ENCODE measurements around the gene CDH15.
A peak's percentile ranks its signal among the peaks of the same experiment; 100 is the strongest.
"Not testable (repeated sequence)": the region's sequence is repeated elsewhere in the genome, so short reads cannot be mapped to it uniquely, and the experiment has no call there.

The CDH15 gene

DNA sequence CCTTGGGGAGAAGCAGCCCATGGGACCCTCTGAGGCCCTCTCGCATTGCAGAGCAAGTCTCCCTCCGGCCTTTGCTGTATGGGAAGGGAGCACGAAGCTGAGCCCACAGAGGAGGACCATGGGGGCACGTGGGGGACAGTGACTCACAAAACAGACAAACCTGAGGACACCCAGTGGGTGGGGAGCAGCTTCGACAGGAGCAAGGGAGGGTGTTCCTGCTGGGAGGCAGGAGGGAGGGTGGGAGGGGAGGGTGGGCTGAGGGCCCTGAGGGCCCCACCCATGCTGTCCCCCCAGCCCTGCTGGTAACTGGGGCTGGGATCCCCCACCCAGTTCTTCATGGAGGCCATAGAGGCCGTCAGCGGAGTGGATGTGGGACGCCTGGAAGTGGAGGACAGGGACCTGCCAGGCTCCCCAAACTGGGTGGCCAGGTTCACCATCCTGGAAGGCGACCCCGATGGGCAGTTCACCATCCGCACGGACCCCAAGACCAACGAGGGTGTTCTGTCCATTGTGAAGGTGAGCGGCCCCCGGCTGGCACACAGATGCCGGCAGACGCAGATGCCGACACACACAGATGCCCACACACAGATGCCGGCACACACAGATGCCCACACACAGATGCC lies 16.3 kb downstream of the CDH15 start:
- no peaks in the 10 kb centered on the region for H3K4me1 ChIP-seq (ENCODE audit: insufficient read depth, low read length)
- peaks cover 23% of the 10 kb centered on the region for H3K27me3 ChIP-seq (ENCODE audit: insufficient read depth, low read length)
- H3K27ac ChIP-seq (ENCODE audit: low read length): no peak overlapping the region
- no peaks in the 10 kb centered on the region for H3K9me3 ChIP-seq (ENCODE audit: insufficient read depth, low read depth, low read length)
- no peak overlapping the region for H3K4me3 ChIP-seq (ENCODE audit: low read length)
- no peak overlapping the region for H3K9ac ChIP-seq (ENCODE audit: low read depth, low read length)
- no peaks in the 10 kb centered on the region for H3K36me3 ChIP-seq (ENCODE audit: insufficient read depth, low read depth, low read length)

DNA sequence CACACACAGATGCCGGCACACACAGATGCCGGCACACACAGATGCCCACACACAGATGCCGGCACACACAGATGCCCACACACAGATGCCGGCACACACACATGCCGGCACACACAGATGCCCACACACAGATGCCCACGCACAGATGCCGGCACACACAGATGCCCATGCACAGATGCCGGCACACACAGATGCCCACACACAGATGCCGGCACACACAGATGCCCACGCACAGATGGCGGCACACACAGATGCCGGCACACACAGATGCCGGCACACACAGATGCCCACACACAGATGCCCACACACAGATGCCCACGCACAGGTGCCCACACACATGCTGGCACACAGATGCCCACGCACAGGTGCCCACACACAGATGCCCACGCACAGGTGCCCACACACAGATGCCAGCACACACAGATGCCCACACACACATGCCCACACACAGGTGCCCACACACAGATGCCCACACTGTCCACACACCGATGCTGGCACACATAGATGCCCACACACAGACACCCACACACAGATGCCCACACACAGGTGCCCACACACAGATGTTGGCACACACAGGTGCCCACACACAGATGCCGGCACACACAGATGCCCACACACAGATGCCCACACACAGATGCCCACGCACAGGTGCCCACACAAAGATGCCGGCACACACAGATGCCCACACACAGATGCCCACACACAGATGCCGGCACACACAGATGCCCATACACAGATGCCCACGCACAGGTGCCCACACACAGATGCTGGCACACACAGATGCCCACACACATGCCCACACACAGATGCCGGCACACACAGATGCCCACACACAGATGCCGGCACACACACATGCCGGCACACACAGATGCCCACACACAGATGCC lies 17.2 kb downstream of the CDH15 start:
- not testable (repeated sequence) for H3K4me1 ChIP-seq (ENCODE audit: insufficient read depth, low read length); H3K9ac ChIP-seq (ENCODE audit: low read depth, low read length); H3K9me3 ChIP-seq (ENCODE audit: insufficient read depth, low read depth, low read length); H3K4me3 ChIP-seq (ENCODE audit: low read length); H3K36me3 ChIP-seq (ENCODE audit: insufficient read depth, low read depth, low read length); H3K27ac ChIP-seq (ENCODE audit: low read length)
- peaks cover 25% of the 10 kb centered on the region for H3K27me3 ChIP-seq (ENCODE audit: insufficient read depth, low read length)

DNA sequence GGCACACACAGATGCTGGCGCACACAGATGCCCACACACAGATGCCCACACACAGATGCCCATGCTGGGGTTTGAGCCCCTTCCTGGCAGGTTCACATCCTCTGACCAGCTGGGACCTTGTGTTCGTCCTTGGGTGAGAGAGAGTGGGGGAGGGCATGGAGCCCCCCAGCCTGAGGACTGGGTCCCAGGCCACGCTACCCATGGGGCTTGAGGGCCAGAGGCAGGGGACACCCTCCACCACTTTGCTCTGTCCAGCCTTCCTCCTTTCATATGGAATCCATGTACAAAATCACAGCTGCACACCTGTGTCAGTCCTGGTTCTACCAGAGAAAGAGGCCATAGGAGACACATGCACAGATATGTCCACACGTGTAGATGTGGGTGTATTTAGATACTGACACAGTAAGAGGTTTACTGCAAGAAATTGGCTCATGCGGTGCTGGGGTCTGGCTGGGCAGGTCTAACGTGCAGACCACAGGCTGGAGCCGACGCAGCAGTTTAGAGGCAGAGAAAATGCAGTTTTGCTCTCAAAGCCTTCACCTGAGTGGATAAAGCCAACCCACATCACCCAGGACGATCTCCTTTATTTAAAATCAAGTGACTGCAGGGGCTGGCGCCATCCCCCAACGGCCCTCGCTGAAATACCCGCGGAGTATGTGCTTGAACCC lies 17.9 kb downstream of the CDH15 start:
- Histone ChIP-seq H3K9ac (ENCODE audit: low read depth, low read length) (no peak overlapping the region), H3K27ac (ENCODE audit: low read length) (no peak overlapping the region), H3K4me1 (ENCODE audit: insufficient read depth, low read length) (no peaks in the 10 kb centered on the region), H3K4me3 (ENCODE audit: low read length) (no peak overlapping the region), H3K36me3 (ENCODE audit: insufficient read depth, low read depth, low read length) (no peaks in the 10 kb centered on the region), H3K27me3 (ENCODE audit: insufficient read depth, low read length) (peaks cover 33% of the 10 kb centered on the region), H3K9me3 (ENCODE audit: insufficient read depth, low read depth, low read length) (no peaks in the 10 kb centered on the region)

DNA sequence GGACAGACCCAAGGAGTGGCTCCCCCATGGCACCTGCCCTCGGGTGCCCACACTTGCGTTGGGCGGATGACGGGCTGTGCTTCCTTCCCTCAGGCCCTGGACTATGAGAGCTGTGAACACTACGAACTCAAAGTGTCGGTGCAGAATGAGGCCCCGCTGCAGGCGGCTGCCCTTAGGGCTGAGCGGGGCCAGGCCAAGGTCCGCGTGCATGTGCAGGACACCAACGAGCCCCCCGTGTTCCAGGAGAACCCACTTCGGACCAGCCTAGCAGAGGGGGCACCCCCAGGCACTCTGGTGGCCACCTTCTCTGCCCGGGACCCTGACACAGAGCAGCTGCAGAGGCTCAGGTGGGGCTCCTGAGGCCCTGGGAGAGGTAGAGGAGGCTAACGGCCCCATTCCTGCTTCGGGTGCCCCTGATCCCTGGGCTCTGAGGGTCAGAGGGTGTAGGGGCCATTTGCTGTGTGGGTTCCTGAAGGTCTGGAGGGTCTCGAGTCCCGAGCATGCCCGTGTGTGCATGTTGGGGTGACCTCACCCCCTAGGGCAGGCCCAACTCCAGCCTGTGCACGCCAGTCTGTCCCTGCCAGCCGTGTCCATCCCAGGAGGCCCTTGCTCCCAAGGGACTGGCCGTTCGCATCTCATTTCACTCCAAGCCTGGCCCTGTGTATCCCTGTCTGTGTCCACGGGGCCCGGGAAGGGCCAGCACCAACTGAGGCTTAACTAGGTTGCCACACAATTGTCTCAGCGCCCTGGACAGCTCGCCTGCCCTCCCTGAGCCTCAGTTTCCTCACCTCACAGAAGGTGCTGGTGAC lies 18.8 kb downstream of the CDH15 start:
- no peaks in the 10 kb centered on the region for H3K9me3 ChIP-seq (ENCODE audit: insufficient read depth, low read depth, low read length)
- H3K36me3 ChIP-seq (ENCODE audit: insufficient read depth, low read depth, low read length): no peaks in the 10 kb centered on the region
- H3K27ac ChIP-seq (ENCODE audit: low read length): no peak overlapping the region
- peaks cover 34% of the 10 kb centered on the region for H3K27me3 ChIP-seq (ENCODE audit: insufficient read depth, low read length)
- H3K4me1 ChIP-seq (ENCODE audit: insufficient read depth, low read length): no peaks in the 10 kb centered on the region
- no peak overlapping the region for H3K9ac ChIP-seq (ENCODE audit: low read depth, low read length)
- H3K4me3 ChIP-seq (ENCODE audit: low read length): no peak overlapping the region

DNA sequence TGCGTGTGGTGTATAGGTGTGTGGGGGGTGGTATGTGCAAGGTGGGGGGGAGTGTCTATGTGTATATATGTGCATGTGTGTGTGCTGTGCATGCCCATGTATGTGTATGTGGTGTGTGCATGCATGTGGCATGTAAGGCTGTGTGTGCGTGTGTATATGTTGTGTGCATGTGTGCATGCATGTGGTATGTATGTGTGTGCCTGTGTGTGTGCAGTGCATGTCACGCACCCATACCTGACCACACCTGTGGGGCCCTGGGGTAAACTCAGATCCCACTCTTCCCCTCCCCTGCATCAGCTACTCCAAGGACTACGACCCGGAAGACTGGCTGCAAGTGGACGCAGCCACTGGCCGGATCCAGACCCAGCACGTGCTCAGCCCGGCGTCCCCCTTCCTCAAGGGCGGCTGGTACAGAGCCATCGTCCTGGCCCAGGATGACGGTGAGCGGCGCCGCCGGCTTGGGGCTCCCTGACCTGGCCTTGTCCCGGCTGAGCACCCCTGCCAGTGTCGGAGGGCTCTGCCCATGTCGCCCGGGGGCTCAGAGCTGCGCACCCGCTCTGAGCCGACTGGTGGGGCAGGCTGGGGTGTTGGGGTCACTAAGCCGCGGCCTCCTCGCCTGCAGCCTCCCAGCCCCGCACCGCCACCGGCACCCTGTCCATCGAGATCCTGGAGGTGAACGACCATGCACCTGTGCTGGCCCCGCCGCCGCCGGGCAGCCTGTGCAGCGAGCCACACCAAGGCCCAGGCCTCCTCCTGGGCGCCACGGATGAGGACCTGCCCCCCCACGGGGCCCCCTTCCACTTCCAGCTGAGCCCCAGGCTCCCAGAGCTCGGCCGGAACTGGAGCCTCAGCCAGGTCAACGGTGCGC lies 19.7 kb downstream of the CDH15 start:
- H3K9ac ChIP-seq (ENCODE audit: low read depth, low read length): no peak overlapping the region

DNA sequence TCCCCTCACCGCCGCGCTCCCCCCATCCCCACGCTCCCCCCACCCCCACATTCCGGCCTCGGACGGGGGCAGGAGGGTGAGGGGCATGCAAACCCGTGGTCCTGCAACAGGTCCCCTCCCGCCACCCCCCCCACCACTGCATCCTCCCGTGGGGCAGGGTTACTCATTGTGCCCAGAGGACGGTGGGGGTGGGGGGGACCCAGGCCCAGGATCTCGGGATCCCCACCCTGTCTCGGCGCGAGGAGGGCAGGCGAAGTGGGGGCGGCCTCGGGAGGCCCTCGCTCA lies 20.3 kb downstream of the CDH15 start:
- H3K4me1 ChIP-seq (ENCODE audit: insufficient read depth, low read length): no peaks in the 10 kb centered on the region
- H3K9me3 ChIP-seq (ENCODE audit: insufficient read depth, low read depth, low read length): no peaks in the 10 kb centered on the region
- no peak overlapping the region for H3K27ac ChIP-seq (ENCODE audit: low read length)
- H3K27me3 ChIP-seq (ENCODE audit: insufficient read depth, low read length): peaks cover 34% of the 10 kb centered on the region
- H3K9ac ChIP-seq (ENCODE audit: low read depth, low read length): no peak overlapping the region
- H3K4me3 ChIP-seq (ENCODE audit: low read length): peak overlapping the region; percentile 59; the same call in 1 of the 2 replicates
- H3K36me3 ChIP-seq (ENCODE audit: insufficient read depth, low read depth, low read length): no peaks in the 10 kb centered on the region

More for the DNA sequence above, 19.7 kb downstream of the CDH15 start:
- Histone ChIP-seq H3K27me3 (ENCODE audit: insufficient read depth, low read length) (peaks cover 34% of the 10 kb centered on the region), H3K4me3 (ENCODE audit: low read length) (no peak overlapping the region), H3K36me3 (ENCODE audit: insufficient read depth, low read depth, low read length) (no peaks in the 10 kb centered on the region), H3K27ac (ENCODE audit: low read length) (no peak overlapping the region), H3K4me1 (ENCODE audit: insufficient read depth, low read length) (no peaks in the 10 kb centered on the region), H3K9me3 (ENCODE audit: insufficient read depth, low read depth, low read length) (no peaks in the 10 kb centered on the region)

DNA sequence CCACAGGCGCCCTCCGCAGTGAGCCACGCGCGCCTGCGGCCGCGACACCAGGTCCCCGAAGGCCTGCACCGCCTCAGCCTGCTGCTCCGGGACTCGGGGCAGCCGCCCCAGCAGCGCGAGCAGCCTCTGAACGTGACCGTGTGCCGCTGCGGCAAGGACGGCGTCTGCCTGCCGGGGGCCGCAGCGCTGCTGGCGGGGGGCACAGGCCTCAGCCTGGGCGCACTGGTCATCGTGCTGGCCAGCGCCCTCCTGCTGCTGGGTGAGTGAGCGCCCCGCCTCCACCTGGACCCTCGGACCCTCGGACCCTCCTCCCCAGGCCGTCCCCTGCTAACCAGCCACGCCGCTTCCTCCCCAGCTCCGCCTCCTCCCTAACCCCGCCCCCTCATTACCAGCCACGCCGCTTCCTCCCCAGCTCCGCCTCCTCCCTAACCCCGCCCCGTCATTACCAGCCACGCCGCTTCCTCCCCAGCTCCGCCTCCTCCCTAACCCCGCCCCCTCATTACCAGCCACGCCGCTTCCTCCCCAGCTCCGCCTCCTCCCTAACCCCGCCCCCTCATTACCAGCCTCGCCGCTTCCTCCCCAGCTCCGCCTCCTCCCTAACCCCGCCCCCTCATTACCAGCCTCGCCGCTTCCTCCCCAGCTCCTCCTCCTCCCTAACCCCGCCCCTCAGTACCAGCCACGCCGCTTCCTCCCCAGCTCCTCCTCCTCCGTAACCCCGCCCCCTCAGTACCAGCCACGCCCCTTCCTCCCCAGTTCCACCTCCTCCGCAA lies 20.8 kb downstream of the CDH15 start:
- not testable (repeated sequence) for H3K9ac ChIP-seq (ENCODE audit: low read depth, low read length); H3K36me3 ChIP-seq (ENCODE audit: insufficient read depth, low read depth, low read length); H3K27ac ChIP-seq (ENCODE audit: low read length); H3K4me1 ChIP-seq (ENCODE audit: insufficient read depth, low read length); H3K9me3 ChIP-seq (ENCODE audit: insufficient read depth, low read depth, low read length)
- Histone ChIP-seq H3K4me3 (ENCODE audit: low read length) (peak overlapping the region; percentile 59; the same call in 1 of the 2 replicates), H3K27me3 (ENCODE audit: insufficient read depth, low read length) (peaks cover 34% of the 10 kb centered on the region)

DNA sequence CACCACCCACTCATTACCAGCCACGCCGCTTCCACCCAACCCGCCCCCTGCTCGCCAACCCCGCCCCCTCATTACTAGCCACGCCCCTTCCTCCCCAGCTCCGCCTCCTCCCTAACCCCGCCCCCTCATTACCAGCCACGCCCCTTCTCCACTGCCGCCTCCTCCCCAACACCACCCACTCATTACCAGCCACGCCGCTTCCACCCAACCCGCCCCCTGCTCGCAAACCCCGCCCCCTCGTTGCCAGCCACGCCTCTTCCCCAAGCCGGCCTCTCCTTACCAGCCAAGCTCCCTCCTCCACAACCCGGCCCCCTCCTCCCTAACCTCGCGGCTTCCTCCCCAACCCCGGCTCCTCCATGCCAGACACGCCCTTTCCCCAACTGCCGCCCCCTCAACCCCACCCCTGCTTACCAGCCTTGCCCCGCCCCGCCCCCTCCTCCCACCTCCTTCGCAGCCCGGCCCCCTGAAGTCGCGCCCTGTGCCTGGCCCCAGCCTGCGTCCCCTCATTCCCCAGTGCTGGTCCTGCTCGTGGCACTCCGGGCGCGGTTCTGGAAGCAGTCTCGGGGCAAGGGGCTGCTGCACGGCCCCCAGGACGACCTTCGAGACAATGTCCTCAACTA lies 21.5 kb downstream of the CDH15 start:
- Histone ChIP-seq H3K36me3 (ENCODE audit: insufficient read depth, low read depth, low read length) (no peaks in the 10 kb centered on the region), H3K27me3 (ENCODE audit: insufficient read depth, low read length) (peaks cover 34% of the 10 kb centered on the region), H3K27ac (ENCODE audit: low read length) (no peak overlapping the region), H3K4me1 (ENCODE audit: insufficient read depth, low read length) (no peaks in the 10 kb centered on the region), H3K9ac (ENCODE audit: low read depth, low read length) (no peak overlapping the region), H3K9me3 (ENCODE audit: insufficient read depth, low read depth, low read length) (no peaks in the 10 kb centered on the region), H3K4me3 (ENCODE audit: low read length) (peak overlapping the region; percentile 26; the same call in 1 of the 2 replicates)

DNA sequence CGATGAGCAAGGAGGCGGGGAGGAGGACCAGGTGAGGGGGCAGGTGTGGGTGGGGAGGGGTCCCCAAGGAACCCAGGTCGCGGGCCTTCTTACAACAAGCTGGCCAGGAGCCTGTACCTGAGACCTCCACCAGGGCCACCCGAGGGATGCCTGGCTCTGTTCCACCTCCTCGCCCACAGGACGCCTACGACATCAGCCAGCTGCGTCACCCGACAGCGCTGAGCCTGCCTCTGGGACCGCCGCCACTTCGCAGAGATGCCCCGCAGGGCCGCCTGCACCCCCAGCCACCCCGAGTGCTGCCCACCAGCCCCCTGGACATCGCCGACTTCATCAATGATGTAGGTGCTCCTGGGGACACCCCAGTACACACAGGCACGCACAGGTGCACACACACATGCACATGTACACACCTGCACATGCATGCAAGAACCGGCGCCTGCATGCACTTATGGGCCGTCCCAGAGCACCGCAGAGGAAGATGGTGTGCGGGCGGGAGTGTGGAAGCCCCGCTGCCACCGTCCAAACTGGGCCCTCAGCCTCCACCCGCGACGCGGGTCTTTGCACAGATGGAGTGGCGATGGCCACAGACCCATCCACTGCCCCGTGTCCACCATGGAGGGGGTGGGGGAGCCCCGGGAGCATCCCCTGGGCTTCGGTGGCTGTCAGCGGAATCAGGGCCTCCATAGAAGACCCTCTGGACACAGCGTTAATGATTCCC lies 22.2 kb downstream of the CDH15 start:
- Histone ChIP-seq H3K4me1 (ENCODE audit: insufficient read depth, low read length) (no peaks in the 10 kb centered on the region), H3K36me3 (ENCODE audit: insufficient read depth, low read depth, low read length) (no peaks in the 10 kb centered on the region), H3K4me3 (ENCODE audit: low read length) (peak overlapping the region; percentile 26; the same call in 1 of the 2 replicates), H3K9ac (ENCODE audit: low read depth, low read length) (no peak overlapping the region), H3K9me3 (ENCODE audit: insufficient read depth, low read depth, low read length) (no peaks in the 10 kb centered on the region), H3K27ac (ENCODE audit: low read length) (no peak overlapping the region), H3K27me3 (ENCODE audit: insufficient read depth, low read length) (peaks cover 34% of the 10 kb centered on the region)

All from iPS-20b (cell line).